ENCODE data around the gene UCK2.

DNA sequence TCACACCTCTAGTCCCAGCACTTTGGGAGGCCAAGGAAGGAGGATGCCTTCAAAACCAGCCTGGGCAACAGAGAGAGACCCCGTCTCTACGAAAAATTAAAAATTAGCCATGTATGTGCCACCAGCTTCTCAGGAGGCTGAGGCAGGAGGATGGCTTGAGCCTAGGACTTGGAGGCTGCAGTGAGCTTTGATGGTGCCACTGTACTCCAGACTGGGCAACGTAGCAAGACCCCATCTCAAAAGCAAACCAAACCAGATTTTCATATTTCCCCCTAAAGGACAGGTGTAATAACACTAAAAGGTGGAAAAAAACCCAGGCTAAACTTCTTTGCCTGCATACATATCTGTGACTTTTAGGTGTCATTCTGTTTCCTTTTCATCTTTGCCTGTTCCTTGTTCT, 3.7 kb downstream of the UCK2 start:
- TF ChIP-seq ZZZ3 (IDR thresholded peaks at IDR 0.05) = no peak
- no peak for TF ChIP-seq BHLHE40 (IDR thresholded peaks at IDR 0.05; ENCODE audit: low read length)
- TF ChIP-seq, protein P1, sequence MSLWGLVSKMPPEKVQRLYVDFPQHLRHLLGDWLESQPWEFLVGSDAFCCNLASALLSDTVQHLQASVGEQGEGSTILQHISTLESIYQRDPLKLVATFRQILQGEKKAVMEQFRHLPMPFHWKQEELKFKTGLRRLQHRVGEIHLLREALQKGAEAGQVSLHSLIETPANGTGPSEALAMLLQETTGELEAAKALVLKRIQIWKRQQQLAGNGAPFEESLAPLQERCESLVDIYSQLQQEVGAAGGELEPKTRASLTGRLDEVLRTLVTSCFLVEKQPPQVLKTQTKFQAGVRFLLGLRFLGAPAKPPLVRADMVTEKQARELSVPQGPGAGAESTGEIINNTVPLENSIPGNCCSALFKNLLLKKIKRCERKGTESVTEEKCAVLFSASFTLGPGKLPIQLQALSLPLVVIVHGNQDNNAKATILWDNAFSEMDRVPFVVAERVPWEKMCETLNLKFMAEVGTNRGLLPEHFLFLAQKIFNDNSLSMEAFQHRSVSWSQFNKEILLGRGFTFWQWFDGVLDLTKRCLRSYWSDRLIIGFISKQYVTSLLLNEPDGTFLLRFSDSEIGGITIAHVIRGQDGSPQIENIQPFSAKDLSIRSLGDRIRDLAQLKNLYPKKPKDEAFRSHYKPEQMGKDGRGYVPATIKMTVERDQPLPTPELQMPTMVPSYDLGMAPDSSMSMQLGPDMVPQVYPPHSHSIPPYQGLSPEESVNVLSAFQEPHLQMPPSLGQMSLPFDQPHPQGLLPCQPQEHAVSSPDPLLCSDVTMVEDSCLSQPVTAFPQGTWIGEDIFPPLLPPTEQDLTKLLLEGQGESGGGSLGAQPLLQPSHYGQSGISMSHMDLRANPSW (CRISPR knock-in tag; IDR thresholded peaks at IDR 0.05) = no peak
- TF ChIP-seq, protein P2, sequence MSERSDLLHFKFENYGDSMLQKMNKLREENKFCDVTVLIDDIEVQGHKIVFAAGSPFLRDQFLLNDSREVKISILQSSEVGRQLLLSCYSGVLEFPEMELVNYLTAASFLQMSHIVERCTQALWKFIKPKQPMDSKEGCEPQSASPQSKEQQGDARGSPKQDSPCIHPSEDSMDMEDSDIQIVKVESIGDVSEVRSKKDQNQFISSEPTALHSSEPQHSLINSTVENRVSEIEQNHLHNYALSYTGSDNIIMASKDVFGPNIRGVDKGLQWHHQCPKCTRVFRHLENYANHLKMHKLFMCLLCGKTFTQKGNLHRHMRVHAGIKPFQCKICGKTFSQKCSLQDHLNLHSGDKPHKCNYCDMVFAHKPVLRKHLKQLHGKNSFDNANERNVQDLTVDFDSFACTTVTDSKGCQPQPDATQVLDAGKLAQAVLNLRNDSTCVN (CRISPR knock-in tag; IDR thresholded peaks at IDR 0.05) = no peak
- TF ChIP-seq RAD21 (CRISPR knock-in tag; conservative IDR thresholded peaks at IDR 0.05 in 1 of 2, IDR thresholded peaks at IDR 0.05 in 1 of 2) = no peak
- no peak for TF ChIP-seq ZNF324 (CRISPR knock-in tag; IDR thresholded peaks at IDR 0.05)

Data from K562 (cell line).